EH (cell line): ENCODE measurements around the gene PRDM16.

Source experiments
- DNase-seq: peaks from one replicate; pipeline ENCODE4 v3.0.0-alpha.2; 2015; ENCODE audit warnings: low read depth

PRDM16 gene

GRCh38 chr1:3417082-3417739 is 348.2 kb downstream of the PRDM16 start:
- DNase-seq, result no peak

GRCh38 chr1:3417934-3418333 is 348.9 kb downstream of the PRDM16 start:
- no peak for DNase-seq

GRCh38 chr1:3418600-3418999 is 349.6 kb downstream of the PRDM16 start:
- no peak for DNase-seq

- no peak for DNase-seq
Observed at GRCh38 chr1:3419415-3420204, 350.6 kb downstream of the PRDM16 start.

GRCh38 chr1:3420218-3420951 is 351.4 kb downstream of the PRDM16 start:
- DNase-seq, result no peak

GRCh38 chr1:3422638-3423037 is 353.6 kb downstream of the PRDM16 start:
- DNase-seq, result no peak

GRCh38 chr1:3423245-3423829 is 354.3 kb downstream of the PRDM16 start:
- DNase-seq, result no peak

- no peak for DNase-seq
Observed at GRCh38 chr1:3423896-3424611, 355.1 kb downstream of the PRDM16 start.

- DNase-seq, result no peak
Observed at GRCh38 chr1:3425486-3426215, 356.6 kb downstream of the PRDM16 start.

- no peak for DNase-seq
Observed at GRCh38 chr1:3426956-3427535, 358.0 kb downstream of the PRDM16 start.

GRCh38 chr1:3427711-3428704 is 359.0 kb downstream of the PRDM16 start:
- DNase-seq, result no peak

GRCh38 chr1:3428899-3429298 is 359.9 kb downstream of the PRDM16 start:
- DNase-seq, result no peak

- no peak for DNase-seq
Observed at GRCh38 chr1:3429320-3429719, 360.3 kb downstream of the PRDM16 start.

GRCh38 chr1:3429766-3430165 is 360.8 kb downstream of the PRDM16 start:
- no peak for DNase-seq

- no peak for DNase-seq
Observed at GRCh38 chr1:3430406-3430805, 361.4 kb downstream of the PRDM16 start.

GRCh38 chr1:3430820-3431219 is 361.8 kb downstream of the PRDM16 start:
- no peak for DNase-seq

GRCh38 chr1:3431266-3431665 is 362.3 kb downstream of the PRDM16 start:
- DNase-seq, result no peak

- no peak for DNase-seq
Observed at GRCh38 chr1:3431686-3432085, 362.7 kb downstream of the PRDM16 start.

GRCh38 chr1:3432306-3432705 is 363.3 kb downstream of the PRDM16 start:
- no peak for DNase-seq

GRCh38 chr1:3433076-3433475 is 364.1 kb downstream of the PRDM16 start:
- DNase-seq, result no peak
